ENCODE data around the gene DKC1. TPM values are rescaled to one million over a fixed set of nuclear protein-coding genes. Genes with fewer than 3 reads are reported as not detected.

DKC1 gene
- total RNA-seq, 3 donors from 2014 or later (not counting 1 experiment from before 2014, with no cell fraction given): 41.8 to 54.3 (median 53.9) TPM

DNA sequence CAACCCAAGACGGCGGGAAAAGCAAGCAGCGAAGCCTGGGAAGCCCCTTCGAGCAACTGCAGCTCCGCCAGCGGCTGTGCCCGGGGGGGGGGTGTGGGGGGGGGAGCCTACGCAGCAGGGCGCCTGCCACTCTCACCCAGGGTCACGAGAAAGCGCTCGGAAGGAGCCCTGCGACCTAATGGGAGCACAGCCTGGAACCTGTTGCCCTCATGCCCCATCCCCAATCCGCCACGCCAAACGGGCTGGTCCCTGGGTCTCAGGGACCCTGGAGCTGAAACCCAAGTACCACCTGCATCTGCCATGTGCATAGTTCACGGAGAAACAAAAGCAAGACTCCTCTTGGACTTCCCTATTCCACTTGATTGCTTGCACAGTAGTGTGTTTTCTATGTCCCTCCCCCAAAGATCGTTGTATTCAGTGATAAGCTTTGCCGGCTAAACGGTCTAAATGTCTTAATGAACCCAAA is 11.4 kb upstream of the DKC1 start:
- Histone ChIP-seq H3K4me1 (ENCODE audit: control insufficient read depth, insufficient read depth, low read length) (peaks cover 16% of the 10 kb centered on the region), H3K9me3 (ENCODE audit: control insufficient read depth, insufficient read depth, low read length) (no peaks in the 10 kb centered on the region), H3K36me3 (ENCODE audit: control insufficient read depth, insufficient read depth, low read length) (no peaks in the 10 kb centered on the region), H3K27ac (ENCODE audit: low read length) (peak overlapping the region; percentile 88), H3K27me3 (ENCODE audit: control insufficient read depth, insufficient read depth, low read length) (no peaks in the 10 kb centered on the region), H3K4me3 (ENCODE audit: low read length) (peak overlapping the region; percentile 52)
- ATAC-seq (peak; percentile 37 to 52 (median 52)), DNase-seq (peak in 1 of 2 donors; percentile 31)
- Mint-ChIP-seq H3K36me3 (no peaks in the 10 kb centered on the region), H3K27me3 (ENCODE audit: low read depth in 2 of 2) (peaks cover 0 to 15% of the 10 kb centered on the region in 2 donors), H3K4me3 (peak overlapping the region; percentile 84), H3K4me1 (peaks cover 15 to 28% of the 10 kb centered on the region in 2 donors), H3K27ac (peak overlapping the region; percentile 92), H3K9me3 (no peaks in the 10 kb centered on the region)
- WGBS (ENCODE audit: insufficient coverage): 4% methylated on average over 4 of the region's 20 CpGs
- intact Hi-C loops (cut with micrococcal nuclease): loop anchor here (10.0 kb wide), 1 partner anchor 64 kb away; no protein-coding TSS in a partner anchor
- TF ChIP-seq, protein P1, sequence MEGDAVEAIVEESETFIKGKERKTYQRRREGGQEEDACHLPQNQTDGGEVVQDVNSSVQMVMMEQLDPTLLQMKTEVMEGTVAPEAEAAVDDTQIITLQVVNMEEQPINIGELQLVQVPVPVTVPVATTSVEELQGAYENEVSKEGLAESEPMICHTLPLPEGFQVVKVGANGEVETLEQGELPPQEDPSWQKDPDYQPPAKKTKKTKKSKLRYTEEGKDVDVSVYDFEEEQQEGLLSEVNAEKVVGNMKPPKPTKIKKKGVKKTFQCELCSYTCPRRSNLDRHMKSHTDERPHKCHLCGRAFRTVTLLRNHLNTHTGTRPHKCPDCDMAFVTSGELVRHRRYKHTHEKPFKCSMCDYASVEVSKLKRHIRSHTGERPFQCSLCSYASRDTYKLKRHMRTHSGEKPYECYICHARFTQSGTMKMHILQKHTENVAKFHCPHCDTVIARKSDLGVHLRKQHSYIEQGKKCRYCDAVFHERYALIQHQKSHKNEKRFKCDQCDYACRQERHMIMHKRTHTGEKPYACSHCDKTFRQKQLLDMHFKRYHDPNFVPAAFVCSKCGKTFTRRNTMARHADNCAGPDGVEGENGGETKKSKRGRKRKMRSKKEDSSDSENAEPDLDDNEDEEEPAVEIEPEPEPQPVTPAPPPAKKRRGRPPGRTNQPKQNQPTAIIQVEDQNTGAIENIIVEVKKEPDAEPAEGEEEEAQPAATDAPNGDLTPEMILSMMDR (IDR thresholded peaks at IDR 0.05): no peak

- TF ChIP-seq, protein P1 (IDR thresholded peaks at IDR 0.05): no peak
- Mint-ChIP-seq H3K27me3 (ENCODE audit: low read depth in 2 of 2) (peaks cover 0 to 15% of the 10 kb centered on the region in 2 donors), H3K4me3 (peak overlapping the region; percentile 84), H3K4me1 (peaks cover 11 to 23% of the 10 kb centered on the region in 2 donors), H3K27ac (peak overlapping the region; percentile 92), H3K9me3 (no peaks in the 10 kb centered on the region), H3K36me3 (no peaks in the 10 kb centered on the region)
- 24% methylated on average over 8 of the region's 9 CpGs for WGBS (ENCODE audit: insufficient coverage)
- Histone ChIP-seq H3K4me1 (ENCODE audit: control insufficient read depth, insufficient read depth, low read length) (peaks cover 16% of the 10 kb centered on the region), H3K4me3 (ENCODE audit: low read length) (peak overlapping the region; percentile 52), H3K27ac (ENCODE audit: low read length) (peak overlapping the region; percentile 88), H3K9me3 (ENCODE audit: control insufficient read depth, insufficient read depth, low read length) (no peaks in the 10 kb centered on the region), H3K27me3 (ENCODE audit: control insufficient read depth, insufficient read depth, low read length) (no peaks in the 10 kb centered on the region), H3K36me3 (ENCODE audit: control insufficient read depth, insufficient read depth, low read length) (no peaks in the 10 kb centered on the region)
- DNase-seq (no peak), ATAC-seq (peak in 1 of 3 donors; percentile 9)
- intact Hi-C loops (cut with micrococcal nuclease): loop anchor here (10.0 kb wide), 1 partner anchor 63 kb away; no protein-coding TSS in a partner anchor
Observed at GRCh38 chrX:154751669-154752271, 10.9 kb upstream of the DKC1 start.

DNA sequence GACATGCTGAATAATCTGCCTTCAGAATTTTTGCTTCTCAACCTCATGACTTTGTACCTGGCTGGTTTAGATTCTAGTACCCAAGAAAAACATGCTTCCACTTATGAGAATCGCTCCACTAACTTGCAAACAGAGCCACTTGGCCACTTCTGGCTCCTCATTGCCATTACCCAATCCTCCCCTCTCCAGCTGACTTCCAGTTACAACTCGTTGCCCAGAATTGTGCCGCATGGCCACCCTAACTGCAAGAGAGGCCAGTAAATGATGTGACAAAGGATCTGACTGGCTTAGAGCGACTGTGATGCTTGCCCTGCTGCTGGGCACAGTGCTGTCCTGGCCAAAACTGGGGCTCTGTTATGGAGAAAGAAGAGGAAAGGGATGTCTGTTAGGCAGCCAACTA is 4.0 kb upstream of the DKC1 start:
- TF ChIP-seq, protein P1 (IDR thresholded peaks at IDR 0.05): no peak
- Mint-ChIP-seq H3K9me3 (no peaks in the 10 kb centered on the region), H3K27ac (no peak overlapping the region), H3K27me3 (ENCODE audit: low read depth in 2 of 2) (peaks cover 0 to 8% of the 10 kb centered on the region in 2 donors), H3K4me1 (peaks cover 0 to 6% of the 10 kb centered on the region in 2 donors), H3K36me3 (no peaks in the 10 kb centered on the region), H3K4me3 (no peak overlapping the region)
- Histone ChIP-seq H3K9me3 (ENCODE audit: control insufficient read depth, insufficient read depth, low read length) (no peaks in the 10 kb centered on the region), H3K27me3 (ENCODE audit: control insufficient read depth, insufficient read depth, low read length) (no peaks in the 10 kb centered on the region), H3K27ac (ENCODE audit: low read length) (no peak overlapping the region), H3K4me1 (ENCODE audit: control insufficient read depth, insufficient read depth, low read length) (peaks cover 16% of the 10 kb centered on the region), H3K36me3 (ENCODE audit: control insufficient read depth, insufficient read depth, low read length) (no peaks in the 10 kb centered on the region), H3K4me3 (ENCODE audit: low read length) (no peak overlapping the region)
- ATAC-seq (no peak), DNase-seq (no peak)
- 98% methylated on average over 4 of the region's 4 CpGs for WGBS (ENCODE audit: insufficient coverage)
- intact Hi-C loops (cut with micrococcal nuclease): loop anchor here (10.0 kb wide), 1 partner anchor 56 kb away; no protein-coding TSS in a partner anchor

Measured in natural killer cell (primary cell).